GM18951 (cell line): ENCODE measurements around the gene SUSD4.

Source experiments
- POLR2A ChIP-seq: IDR thresholded peaks from 4 replicates; pipeline ENCODE4 v1.6.1; 2011; ENCODE audit warnings: mild to moderate bottlenecking; ENCODE audit not compliant: insufficient read length, insufficient read depth; ENCODE audit errors: extremely low read depth
- in situ Hi-C: fragments of 300-500 bp; cut with MboI; formaldehyde crosslinking; loops from one replicate; pipeline ENCODE4 v1.12.0; 2022; ENCODE audit warnings: low sequenced_read_pairs, mixed read lengths, inconsistent platforms; ENCODE audit not compliant: unreplicated experiment

Gene SUSD4

DNA sequence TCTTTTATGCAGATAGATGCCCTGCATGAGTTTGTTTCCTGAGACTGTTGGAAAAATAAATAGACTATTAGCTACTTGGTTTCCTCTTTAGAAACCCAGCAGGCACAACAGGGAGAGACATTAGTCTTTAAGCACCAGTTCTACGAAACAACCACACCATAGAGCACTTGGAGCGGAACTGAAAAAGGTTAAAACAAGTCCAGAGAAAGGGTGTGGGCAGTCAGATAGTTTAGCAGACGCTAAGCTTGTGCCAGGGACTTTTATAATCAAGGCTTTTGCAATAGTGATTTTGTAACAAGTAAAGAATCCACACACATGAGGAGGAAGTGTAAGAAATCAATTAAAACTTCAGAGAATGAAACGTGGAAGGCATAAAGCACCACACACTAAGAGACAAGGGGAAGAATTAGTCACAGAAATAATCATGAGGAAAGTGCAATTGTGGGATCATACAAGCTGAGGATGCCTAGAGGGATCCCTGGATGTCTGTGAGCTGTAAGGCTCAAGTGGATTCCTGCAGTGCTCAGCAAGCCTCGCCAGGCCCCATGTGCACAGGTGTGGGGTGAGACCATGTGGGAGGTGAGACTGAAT, 183.2 kb downstream of the SUSD4 start:
- in situ Hi-C loops = no loop called here
- TF ChIP-seq POLR2A = no peak

DNA sequence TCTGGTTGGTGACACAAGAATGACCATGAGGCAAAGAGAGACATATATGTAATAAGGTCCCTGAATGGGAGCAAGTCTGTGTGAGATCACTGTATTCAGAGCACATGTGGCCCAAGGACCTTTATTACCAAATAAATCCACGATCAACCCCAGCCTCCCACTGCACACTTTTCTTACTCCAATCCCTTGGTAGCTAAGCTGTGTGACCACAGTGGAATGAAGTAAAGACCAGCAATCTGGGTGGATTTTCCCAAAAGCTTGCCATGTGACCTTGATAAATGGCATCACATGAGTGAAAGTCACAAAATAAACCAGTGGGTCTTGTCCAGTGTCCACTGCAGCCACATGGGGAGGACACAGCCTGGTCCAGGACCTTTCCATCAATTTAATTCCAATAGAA, 184.2 kb downstream of the SUSD4 start:
- TF ChIP-seq POLR2A = no peak
- in situ Hi-C loops = no loop called here

DNA sequence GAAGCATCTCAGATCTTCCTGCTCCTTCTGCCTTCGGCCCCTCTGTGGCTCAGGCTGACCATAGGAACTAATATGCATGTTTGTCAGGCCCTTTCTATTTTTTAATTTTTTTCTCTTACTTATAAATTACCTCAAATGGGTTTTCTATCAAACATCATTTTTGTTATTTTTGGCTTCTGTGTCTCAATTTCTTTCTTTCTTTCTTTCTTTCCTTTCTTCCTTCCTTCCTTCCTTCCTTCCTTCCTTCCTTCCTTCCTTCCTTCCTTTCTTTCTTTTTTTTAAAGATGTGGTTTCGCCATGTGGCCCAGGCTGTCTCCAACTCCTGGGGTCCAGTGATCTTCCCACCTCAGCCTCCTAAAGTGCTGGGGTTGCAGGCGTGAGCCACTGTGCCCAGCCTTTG, 184.7 kb downstream of the SUSD4 start:
- in situ Hi-C loops = no loop called here
- no peak for TF ChIP-seq POLR2A

DNA sequence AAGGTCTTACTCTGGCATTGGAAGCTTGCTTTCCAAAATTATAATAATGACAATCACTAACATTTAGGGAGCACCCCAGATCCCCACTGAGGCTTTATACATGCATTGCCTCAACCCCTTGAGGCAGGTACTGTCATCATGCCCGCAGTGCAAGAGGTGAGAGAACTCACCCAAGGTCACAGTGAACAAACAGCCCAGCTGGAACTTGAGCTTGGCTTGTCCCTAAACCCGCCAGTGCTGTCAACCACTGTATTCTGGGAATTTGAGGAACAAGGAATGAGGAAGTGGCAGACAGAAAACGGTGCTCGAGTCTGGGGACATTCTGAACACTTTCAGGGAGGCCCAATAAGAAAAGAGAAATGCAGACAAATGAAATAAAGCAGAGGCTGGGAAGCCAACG, 186.3 kb downstream of the SUSD4 start:
- no peak for TF ChIP-seq POLR2A

DNA sequence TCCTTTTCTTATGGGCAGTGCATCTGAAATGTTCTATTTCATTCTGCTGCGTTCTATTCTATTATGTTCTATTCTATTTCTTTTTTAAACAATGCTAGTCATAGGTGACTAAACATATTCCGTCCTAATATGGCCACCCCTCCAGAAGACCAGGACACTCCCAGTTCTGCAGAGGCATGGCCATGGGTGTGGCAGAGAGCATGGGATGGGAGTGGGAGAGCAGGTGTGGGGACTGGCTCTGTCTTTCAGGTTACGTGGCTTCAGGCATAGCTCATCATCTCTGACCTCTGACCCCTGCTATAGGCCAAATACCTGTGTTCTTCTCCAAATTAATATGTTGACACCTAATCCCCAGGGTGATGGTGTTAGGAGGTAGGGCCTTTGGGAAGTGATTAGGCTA, 187.5 kb downstream of the SUSD4 start:
- in situ Hi-C loops = no loop called here

More for the DNA sequence above, 186.3 kb downstream of the SUSD4 start:
- in situ Hi-C loops = no loop called here

DNA sequence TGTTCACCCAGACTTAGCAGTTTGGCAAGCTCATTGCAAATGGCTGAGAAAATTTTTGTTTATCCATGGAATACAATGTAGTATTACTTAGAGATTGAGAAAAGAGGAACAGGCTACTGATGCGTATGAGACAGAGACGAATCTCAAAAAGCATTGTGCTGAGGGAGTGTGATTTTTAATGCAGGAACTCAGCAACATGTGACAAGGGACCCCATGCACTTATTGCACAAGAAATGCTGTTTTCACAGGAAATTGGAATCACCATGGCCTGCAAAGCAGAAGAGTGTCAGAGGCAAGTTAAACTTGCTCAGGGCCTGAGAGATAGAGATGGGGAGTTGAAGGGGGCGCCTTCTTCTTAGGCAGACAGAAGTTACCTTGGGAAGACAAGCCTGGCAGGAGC, 188.3 kb downstream of the SUSD4 start:
- TF ChIP-seq POLR2A = no peak
- in situ Hi-C loops = no loop called here

More for the DNA sequence above, 187.5 kb downstream of the SUSD4 start:
- no peak for TF ChIP-seq POLR2A

DNA sequence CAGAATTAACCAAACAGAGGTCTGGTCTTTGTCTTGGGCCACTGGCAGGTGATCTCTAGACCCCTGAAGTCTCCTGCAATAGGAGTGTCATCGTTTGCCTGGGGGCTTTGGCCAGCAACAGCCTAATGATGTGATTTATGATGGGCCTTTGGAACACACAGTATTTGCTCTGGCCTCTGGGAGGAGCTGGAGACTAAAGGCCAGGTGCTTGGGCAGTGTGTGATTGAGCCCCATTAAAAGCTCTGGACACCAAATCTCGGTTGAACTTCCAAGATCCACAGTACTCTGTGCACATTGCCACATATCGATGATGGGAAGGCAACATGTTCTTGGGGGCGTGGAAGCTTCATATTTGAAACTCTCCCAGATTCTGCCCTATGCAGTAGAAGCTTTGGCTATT, 188.9 kb downstream of the SUSD4 start:
- in situ Hi-C loops = no loop called here
- no peak for TF ChIP-seq POLR2A
